ENCODE results near the gene IDH1.
"Not testable (repeated sequence)": the region's sequence is repeated elsewhere in the genome, so short reads cannot be mapped to it uniquely, and the experiment has no call there.

The IDH1 gene

DNA sequence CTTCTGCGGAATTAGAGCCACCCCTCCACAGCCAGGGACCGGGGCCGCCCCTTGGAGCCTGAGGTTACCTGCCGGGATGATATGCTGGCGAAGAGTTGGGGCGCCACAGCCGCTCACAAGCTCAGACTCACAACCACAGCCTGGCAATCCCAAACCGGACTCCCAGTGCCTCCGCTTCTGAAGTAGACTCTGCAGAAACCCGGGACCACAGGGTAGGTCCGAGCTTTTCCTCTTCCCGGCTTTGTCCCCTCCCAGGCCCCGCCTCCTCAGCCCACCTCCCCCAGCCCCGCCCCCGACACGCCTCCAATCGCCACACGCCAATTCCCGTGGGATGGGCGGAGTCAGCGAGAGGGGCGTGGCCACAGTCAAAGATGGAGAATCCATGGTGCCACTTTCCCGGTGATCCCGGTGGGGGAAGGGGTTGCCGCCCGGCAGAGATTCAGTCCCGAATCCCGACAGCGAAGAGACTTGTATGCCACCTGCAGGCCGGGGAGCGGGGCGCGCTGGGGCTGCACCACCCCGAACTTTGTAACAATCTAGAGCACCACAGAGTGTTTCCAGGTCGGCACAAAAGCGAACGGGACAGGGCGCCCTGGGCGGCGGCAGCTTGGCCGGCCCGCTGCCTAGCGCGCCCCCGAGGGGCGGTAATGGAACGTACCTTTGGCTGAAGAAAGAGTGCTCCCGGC, at the start of gene IDH1:
IDH1 (minus strand) TSS at position 201 of the 686 bp plus-strand sequence. CDS start 3,520 bp downstream, outside the sequence.
- DNase-seq: peak; percentile 75

DNA sequence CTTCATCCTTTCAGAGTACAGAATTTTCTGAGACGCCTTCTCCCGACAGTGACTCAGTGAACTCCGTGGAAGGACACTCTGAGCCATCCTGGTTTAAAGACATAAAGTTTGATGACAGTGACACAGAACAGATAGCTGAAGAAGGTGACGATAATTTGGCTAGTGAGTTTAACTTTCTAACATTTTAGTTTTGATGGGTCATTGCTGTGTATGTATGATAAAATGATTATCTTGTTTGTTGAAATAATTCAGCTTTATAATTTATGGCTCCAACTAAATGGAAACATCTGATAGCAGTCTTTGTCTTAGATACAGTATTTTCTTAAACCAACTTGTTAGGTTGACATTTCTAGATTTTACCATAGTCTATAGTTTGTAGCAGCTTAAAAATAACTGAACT, 49.3 kb upstream of the IDH1 start:
- DNase-seq: no peak

DNA sequence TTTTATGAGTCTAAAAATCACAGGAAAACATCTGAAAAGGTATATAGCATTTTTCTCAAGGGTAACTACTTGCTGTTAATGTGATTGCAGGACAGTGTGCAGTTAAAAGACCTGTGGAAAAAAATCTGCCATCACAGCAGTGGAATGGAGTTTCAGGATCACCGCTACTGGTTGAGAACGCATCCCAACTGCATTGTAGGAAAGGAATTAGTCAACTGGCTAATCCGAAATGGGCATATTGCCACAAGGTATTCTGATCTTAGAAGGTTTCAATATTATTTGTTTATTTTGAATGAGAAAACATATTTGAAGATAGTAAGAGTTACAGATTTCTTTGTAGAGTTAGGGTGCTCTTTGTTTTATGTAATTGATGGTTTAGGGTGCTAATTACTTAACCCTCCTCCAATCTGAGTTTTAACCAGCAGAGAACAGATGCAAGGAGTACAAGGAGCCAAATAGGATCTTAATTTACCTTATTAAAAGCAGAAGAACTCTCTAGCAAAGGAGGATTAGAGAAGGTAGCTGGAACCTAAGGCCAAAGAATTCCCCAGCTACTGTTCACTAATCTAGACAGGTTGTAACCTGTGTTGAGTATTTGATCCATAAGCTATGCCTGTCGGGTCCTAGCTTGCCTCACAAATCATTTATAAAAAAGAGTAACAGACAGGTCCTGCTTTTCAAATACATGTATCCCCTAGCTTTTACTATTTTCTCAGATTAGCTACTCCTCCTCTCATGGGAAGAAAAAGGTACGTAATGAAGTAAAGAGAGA, 46.2 kb upstream of the IDH1 start:
- no peak for DNase-seq

DNA sequence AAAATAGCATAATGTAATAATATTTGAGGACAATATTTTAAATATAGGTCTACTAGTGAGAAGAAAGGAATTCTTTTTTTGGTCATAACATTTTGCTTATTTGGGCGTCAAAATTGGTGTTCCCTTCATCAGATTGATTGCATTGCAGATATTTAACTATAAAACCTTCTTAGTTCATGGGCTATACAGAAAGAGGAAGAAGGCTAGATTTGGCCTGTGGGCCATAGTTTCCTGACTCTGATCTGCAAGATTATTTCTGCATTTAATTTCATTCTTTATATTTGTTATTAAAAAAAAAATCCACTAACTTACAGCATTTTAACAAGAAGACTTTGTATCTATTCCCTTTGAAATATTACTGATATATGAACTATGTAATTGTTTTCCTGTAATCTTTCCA, 43.1 kb upstream of the IDH1 start:
- DNase-seq: no peak

DNA sequence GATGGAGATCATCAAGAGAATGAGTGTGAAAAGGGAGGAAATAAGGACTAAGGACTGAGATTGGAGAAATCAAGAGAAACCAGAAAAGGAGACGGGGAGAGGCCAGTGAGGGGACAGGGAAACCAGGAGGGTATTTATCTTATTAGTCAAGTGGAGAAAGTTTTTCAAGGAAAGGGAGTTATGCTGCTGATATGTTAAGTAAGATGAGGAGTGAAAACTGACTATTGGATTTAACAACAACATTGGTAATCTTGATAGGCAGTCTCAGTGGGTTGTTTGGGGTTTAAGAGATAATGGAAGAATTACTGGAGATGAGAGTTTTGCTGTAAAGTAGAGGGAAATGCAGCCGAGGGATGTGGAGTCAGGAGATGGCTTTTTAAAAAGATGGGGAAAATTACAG, 41.7 kb upstream of the IDH1 start:
- no peak for DNase-seq

DNA sequence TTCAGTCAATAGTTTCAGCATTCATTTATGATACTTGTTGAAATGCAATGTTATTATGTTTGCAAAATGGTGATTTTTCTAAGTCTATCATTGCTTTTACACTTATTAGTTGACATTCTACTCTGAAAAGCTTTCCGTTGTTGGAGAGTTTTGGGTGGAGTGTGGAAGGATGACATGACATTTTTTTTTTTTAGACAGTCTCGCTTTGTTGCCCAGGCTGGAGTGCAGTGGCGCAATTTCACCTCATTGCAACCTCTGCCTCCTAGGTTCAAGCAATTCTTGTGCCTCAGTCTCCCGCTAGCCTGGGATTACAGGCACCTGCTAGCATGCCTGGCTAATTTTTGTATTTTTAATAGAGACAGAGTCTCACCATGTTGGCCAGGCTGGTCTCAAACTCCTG, 41.0 kb upstream of the IDH1 start:
- no peak for DNase-seq

DNA sequence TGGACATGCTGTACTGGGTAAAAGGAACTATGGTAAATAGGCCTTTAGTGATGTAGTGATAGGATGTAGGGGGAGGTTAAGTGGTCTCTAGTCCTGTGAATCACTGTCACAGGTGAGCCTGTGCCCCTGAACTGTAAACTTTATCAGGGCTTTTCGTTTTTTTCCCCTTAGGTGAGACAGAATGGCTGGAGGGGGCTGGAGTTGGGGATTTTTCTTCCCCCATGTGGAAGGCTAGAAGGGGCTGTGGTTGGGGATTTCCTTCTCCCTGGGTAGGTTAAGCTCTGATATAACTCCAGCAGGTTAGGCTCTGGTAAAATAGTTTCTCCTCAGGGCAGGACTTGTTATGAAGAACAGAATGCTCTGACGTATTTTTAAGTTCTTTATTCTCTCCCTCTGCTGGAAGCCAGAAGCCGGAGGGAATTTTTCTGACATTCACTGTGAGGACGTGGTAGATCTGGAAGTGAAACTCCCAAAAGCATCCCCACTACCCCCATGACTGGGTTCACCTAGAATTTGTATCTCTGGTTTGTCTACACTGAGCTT, 39.7 kb upstream of the IDH1 start:
- DNase-seq: no peak

DNA sequence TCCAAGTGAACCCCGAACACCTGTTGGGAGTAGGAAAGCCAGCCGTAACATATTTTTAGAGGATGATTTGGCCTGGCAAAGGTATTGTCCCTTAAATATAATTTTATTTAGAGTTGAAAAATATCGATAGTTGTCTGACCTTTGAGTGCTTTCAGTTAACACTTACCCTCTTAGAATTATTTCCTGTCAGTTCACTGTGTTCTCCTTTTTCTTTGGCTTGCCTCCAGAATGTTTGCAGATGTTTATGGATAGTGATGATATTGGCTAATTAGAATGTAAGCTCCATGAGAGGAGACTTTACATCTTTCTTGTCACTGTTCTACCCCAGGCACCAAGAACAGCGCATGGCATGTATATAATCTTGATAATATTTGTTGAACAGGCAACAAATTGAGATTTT, 31.0 kb upstream of the IDH1 start:
- DNase-seq: no peak

DNA sequence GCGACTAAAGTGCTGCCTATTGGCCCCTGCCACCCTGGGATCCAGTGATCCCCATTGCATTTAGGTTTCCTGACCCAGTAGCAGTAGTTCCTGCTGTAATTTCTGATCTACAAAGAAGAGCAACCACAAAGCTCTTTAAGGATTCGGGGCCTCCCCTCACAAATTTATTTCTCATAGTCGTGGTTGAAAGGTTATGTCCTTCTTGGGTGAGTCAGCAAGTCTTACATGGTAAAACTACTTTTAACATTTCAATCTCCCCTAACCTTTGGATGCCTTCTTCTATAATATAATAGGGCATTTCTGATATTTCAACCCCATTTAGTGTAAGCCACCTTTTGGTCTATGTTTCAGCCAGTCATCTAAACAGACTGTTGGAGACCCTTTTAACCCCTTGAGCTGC, 26.1 kb upstream of the IDH1 start:
- DNase-seq: no peak

DNA sequence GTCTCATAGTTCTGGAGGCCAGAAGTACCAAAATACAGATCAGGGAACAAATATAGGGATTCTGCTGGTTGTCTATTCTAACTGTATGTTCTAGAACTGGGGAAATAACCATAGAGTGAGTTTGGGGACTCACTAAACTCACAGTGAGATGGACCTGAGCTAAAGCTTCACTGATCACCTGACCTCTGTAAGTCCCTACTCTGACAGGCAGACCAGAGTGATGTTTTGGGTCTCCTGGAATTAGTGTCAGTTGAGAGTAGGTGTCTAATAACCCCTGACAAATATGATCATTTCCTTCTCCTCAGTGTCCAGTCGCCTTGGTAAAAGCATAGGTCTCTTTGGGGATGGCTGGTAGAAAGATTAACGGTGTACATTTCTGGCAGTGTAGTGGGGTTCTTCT, 25.4 kb upstream of the IDH1 start:
- no peak for DNase-seq

DNA sequence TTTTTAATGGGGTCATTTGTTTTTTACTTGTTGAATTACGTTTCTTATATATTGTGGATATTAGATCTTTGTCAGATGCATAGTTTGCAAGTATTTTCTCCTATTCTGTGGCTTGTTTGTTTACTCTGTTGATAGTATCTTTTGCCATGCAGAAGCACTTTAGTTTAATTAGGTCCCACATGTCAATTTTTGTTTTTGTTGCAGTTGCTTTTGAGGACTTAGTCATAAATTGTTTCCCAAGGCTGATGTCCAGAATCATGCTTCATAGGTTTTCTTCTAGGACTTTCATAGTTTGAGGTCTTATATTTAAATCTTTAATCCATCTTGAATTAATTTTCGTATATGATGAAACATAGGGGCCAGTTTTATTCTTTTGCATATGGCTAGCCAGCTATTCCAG, 24.4 kb upstream of the IDH1 start:
- no peak for DNase-seq

DNA sequence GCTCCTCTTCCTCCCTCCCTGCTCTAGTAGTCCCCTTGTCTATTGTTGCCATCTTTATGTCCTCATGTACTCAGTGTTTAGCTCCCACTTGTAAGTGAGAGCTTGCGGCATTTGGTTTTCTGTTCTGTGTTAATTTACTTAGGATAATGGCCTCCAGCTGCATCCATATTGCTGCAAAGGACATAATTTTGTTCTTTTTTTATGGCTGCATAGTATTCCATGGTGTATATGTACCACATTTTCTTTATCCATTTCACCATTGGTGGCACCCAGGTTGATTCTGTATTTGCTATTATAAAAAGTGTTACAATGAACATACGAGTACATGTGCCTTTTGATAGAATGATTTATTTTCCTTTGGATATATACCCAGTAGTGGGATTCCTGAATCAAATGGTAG, 23.7 kb upstream of the IDH1 start:
- DNase-seq: no peak

DNA sequence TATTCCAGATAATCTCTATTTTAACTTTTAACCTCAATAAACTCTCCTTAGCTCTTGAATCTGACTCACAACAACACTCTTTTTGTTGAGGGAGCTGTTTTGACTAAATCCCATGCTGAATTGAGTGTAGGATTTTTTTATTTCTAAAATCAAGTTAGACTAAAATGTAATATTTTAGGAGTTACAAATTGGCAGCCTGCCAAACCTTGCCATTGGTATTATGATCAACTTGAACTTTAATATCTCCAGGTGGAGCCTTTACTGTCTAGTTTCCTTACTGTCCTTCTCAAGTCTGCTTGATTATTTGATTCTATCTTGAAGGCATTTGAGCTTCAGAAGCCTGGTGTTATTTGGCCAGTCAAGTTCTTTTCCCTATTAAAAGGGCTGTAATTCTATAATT, 19.9 kb upstream of the IDH1 start:
- DNase-seq: no peak

DNA sequence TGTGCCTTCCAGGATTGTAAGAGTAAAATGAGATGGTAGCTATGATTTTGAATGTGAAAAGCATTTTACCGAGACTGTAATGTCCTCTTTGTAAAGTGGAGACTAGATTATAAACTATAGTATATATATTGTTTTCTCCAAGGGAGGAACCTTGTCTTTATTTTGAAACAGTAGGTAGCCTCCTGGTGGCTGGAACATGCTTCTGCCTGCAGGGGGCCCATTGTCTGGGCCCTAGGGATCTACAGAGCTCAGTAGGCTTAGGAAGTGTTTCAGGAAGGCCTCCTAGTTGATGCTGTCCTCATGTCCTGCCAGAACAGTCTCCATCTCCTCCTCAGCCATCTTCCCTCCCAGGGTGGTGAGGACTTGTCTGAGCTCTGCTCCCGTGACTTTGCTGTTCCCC, 14.2 kb upstream of the IDH1 start:
- DNase-seq: no peak

DNA sequence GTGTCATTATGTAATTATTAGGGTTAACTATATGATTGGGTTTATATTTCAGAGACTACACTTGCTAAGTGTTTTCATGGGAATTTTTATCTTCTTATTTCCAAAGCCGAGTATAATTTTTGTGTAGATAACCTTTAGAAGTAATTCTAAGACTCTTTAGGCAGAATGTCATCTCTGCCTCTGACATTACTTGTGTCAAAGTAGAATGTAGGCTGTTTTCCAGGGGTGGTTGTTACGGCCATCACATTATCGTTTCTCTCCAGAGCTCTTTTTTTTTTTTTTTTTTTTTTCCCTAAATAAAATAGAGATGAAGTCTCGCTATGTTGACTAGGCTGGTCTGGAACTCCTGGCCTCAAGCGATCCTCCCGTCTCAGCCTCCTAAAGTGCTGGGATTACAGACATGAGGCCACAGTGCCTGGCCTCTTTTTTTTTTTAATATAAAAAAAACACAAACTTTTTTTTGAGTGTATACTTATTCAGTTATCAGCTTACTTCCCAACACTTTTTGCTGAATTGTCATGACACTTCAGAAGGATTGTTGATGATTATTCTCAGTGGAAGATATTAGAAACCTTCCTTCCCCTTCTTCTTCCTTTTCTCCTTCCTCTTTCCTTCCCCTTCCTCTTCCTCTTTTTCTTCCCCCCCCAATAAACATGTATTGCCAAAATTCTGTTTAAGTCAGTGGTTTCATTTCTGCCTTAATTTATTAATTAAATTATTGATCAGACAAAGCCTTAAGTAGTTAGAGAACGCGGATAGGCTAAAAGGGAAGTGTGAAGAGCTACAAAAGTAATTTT, 13.5 kb upstream of the IDH1 start:
- no peak for DNase-seq

DNA sequence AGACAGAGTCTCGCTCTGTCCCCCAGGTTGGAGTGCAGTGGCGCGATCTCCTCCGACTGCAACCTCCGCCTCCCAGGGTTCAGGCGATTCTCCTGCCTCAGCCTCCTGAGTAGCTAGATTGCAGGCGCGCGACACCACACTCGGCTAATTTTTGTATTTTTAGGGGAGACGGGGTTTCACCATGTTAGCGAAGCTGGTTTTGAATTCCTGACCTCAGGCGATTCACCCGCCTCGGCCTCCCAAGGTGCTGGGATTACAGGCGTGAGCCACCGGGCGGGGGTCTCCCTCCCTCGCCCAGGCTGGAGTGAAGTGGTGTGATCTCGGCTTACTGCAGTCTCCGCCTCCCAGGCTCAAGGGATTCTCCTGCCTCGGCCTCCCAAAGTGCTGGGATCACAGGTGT, 12.7 kb upstream of the IDH1 start:
- not testable (repeated sequence) for DNase-seq

DNA sequence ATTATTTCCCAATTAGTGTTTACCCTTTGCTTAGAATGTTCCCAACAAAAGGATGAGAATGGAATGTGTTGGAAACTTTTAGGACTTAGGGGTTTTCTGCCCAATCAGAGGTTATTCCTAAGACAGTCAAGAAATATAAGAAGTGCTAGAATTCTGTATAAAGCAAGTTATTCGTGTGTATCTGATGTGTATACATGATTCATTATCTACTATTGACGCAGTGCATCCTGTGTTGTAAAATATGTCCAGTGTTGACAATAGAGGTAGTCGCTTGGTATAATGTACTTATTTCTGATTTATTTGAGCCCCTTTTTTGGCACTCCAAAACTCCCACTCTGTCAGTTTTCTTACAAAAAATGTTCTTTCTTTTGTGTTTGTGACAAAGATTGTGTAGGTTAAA, 12.1 kb upstream of the IDH1 start:
- DNase-seq: no peak

DNA sequence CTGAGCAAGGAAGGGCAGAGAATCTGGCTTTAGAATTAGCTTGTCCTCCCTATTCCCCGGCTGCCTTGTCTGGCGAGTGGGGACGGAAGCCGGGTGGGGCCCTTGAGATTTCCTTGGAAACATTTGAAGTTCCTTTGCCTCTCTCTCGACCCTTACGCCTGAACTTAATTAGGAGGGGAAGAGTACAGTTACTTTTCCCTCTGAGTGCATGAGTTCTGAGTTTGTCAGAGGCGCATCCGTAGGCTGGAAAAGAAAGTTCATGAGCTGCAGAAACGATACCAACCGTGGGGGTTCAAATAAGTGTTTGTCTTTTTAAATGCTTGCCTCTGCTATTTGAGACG, 11.7 kb upstream of the IDH1 start:
- DNase-seq: no peak

DNA sequence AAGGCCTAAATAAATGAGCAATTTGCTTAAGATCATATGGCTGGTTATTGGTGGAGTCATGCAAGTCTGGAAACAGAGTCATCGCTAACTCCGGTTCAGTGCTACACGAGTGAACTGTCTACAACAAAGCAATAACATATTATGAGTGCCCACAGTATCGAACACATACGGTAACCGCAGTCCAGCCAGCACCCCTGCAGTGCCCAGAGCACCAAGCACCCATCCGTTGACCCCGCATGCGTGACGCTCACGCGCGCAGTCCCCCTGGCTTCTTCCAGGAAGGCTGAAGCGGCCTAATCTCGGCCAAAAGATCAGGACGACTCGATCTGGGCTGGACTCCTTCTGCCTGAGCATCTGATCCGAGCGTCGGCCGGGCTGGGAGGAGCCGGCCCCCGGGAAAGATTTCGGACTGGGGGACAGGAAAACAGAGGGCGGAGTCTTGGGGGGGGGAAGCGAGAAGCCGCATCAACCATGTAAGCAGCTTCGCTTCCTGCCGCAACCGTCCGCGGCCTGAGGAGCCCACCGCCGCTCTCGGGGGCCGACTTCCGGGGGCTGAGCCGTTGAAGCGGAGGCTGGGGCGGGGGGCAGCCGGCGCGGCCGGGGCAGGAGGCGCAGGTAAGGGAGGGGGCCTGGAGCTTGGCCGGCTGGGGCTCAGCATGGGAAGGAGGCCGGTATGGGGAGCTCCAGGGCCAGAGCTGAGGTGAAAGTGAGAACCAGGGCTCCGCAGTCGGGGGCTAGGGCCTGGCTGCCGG, 11.1 kb upstream of the IDH1 start, which contains the start of gene PIKFYVE:
PIKFYVE (plus strand) TSS at position 455 of the 752 bp plus-strand sequence. CDS start 5,265 bp downstream, outside the sequence.
- DNase-seq: peak; percentile 87

DNA sequence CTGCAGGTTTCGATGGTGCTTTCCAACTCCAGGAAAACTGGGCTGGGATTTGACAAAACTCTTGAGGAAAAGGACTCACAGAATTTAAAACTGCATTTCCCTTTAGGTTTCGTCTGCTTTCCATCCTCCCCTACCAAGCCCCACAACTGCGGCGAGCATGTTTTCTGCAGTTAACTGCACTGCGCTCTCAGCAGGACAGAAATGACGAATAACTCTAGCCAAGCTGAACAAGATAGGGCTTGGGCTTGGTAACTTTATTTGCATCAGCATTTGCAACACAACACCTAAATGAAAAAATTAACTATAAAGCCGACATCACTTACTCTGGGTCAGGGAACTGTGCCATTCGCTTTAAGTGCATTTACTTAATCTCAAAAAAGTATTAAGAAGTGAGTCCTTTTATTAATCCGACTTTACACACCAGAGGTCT, 10.5 kb upstream of the IDH1 start:
- DNase-seq: no peak

DNA sequence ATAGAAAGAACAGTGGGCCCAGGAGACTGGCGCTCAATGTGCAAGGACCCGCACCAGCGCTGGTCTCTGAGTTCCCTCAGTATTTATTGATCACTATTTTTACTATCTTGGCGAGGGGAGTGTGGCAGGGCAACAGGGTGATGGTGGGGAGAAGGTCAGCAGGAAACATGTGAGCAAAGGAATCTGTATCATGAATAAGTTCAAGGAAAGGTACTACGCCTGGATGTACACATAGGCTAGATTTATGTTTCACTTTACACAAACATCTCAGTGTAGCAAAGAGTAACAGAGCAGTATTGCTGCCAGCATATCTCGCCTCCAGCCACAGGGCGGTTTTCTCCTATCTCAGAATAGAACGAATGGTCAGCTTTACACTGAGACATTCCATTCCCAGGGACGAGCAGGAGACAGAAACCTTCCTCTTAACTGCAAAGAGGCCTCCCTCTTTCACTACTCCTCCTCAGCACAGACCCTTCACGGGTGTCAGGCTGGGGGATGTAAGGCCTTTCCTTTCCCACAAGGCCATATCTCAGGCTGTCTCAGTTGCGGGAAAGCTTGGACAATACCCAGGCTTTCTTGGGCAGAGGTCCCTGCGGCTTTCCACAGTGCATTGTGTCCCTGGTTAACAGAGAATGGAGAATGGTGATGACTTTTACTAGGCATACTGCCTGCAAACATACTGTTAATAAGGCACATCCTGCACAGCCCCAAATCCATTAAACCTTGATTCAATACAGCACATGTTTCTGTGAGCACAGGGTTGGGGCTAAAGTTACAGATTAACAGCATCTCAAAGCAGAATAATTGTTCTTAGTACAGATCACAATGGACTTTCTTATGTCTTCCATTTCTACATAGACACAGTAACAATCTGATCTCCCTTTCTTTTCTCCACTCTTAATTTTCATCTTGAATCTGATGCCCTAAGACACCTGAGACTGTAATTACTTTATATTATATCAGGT, 2.3 kb upstream of the IDH1 start:
- not testable (repeated sequence) for DNase-seq
